HG02610 (cell line): ENCODE measurements around the gene CELF2.

ENCODE experiments used
- ATAC-seq: cut with Tn5 transposase; IDR thresholded peaks from one replicate; pipeline ENCODE4 v1.9.1; 2021; ENCODE audit warnings: mild to moderate bottlenecking, moderate library complexity; ENCODE audit not compliant: unreplicated experiment

The CELF2 gene

DNA sequence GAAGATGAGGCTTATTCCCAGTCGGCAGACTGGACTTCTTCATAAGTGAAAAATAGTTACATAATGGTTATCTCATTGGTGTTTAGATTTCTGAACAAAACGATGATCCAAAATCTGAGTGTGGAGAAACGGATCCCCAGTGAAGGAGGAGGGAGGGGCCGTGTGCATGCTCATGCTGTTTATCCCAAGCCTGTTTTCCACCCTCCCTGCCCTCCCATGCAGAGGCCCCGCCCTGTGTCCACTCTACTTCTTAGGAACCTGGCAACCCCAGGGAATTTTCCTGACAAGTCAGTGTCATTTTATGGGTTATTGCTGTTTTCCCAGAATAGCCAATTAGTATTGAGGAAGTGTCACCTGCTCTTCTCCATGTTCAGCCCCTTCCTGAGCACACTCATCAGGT is 174.0 kb downstream of the CELF2 start:
- ATAC-seq = no peak

DNA sequence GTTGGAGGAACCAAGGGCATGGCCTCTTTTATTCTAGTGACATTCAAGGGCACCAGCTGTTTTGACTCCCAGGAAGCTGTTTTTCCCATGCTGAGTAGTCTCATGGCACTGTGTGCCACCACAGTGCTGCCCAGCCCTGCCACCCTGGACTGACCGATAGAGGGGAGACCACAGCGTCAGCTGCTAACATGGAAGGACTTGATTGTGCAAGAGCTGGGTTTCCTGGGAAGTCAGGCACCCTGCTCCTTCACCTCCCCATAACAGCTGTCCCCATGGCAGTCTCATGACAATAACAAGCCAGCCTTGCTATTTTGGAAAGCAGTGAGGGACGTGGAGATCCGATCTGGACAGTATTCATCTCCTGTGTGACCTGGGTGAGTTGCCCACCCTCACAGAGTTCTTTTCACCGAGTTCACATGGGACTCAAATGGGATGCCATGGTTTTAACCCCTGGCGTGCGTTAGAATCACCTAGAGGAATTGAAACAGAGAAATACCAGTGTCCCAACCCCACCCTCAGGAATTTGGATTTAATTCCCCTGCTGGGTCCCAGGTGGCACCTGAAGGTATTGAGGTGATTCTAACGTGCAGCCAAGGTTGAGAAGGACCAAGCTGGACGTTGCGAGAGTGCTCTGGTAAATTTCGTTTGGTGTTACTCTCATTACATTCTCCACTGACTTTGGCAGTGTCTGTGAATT is 174.8 kb downstream of the CELF2 start:
- no peak for ATAC-seq

DNA sequence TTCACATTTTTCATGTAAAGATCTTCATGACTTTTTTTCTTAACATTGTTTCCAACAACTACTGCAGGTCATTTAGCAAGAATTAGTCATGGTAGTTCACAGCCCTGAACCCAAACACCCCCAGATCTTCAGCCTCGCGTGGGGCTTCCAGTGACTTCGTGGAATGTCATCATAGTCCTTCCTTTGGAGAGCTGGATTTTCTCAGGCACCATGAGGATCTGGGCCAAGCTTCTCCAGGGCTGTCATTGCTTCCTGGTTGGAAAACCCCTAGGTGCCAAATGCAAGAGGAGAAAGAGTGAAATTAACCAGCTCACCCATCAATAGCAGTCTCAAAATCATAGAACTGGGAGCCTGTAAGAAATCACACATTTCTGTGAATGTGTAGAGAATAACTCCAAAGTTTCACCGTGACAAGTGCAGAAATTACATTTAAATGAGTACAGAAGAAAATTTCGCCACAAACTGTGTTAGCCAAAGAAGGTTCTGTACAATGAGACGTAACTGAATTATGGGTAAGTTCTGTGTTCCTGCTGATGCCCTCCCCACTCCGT is 175.4 kb downstream of the CELF2 start:
- no peak for ATAC-seq

DNA sequence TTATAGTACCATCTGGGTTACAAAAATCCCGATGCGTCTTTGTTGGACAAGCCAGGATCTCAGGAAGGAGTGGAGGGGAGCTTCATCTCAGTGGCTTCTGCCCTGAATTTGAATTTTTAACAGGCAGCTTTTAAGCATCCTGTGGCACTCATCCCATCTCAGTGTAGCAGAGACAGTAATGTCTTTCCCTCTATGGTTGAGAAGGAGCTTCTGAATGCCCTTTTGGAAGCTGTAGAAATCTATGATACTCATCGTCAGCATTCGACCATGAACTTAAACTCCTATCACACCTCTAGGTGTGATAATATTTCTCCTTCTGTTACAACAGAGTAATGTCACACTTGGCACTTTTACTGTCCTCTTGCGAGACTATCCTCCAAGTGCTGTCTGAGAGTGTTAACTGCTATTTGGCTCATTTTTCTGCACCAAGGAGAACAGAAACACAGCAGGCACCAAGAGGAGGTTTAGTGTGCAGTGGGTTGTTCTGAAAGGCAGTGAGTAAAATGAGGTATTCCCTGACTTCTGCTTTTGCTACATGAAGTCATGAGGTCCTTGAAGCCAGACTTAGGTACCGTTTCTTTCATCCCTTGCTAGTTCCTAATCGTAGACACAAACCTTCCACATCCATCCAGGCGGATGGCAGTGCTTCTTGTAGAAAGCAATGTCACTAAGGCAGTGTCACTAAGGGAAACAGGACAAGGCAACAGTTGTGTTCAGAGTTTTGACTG is 177.4 kb downstream of the CELF2 start:
- peak; percentile 50 for ATAC-seq

DNA sequence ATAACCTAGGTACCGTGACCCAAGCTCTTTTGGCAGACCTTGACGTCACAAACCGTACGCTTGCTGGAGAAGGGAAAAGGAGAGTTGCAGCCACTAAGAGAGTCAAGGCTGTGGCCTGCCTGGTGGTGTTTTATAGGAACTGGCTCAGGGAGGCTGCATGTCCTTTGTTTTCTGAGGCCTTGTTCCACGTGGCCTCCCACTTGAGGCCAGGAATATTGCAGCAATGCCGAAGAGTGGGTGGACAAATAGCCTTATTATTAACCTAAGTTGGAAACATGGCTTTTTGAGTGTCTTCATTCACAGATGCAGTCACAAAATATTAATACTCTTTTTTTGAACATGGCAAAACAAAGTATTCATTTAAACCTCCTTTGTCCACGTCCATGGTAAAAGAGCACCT is 178.0 kb downstream of the CELF2 start:
- no peak for ATAC-seq

DNA sequence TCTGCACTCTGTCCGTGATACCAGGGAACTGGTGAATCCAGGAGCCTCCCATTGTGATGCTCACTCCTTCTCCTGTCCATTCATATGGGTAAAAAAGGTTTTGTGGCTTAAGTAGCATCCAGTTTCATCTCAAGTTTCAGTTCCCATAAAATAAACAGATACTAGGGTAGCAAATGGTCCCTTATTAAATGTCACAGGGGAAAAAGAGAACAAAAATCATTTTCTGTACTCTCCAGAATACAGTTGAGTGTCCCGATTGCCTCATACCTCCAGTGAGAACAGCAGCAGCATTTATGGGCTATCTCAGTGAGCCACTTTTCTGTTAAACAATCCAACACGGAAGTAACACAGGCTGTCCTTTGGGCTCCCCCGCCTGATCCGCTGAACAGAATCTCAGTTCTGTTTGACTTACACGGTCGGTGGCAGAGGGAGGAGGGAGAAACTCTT is 179.6 kb downstream of the CELF2 start:
- ATAC-seq = peak; percentile 73

DNA sequence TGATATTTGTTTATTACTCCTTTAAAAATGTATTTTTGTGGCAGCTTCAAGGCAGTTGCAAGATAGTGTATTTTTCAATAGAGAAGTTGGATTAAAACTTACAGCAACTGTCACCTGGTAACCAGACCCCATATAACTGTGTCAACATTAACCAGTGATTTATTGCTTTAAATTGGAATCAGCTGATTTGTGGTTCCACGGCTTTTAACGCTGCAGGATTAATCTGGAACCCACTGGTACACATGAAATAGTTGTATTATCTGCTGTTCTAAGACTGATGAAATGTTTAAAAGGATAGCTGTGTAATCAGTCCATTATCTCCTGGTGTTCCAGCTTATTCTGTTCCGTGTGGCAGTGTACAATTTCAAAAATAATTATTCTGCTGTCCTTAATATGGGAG is 180.2 kb downstream of the CELF2 start:
- ATAC-seq = no peak

DNA sequence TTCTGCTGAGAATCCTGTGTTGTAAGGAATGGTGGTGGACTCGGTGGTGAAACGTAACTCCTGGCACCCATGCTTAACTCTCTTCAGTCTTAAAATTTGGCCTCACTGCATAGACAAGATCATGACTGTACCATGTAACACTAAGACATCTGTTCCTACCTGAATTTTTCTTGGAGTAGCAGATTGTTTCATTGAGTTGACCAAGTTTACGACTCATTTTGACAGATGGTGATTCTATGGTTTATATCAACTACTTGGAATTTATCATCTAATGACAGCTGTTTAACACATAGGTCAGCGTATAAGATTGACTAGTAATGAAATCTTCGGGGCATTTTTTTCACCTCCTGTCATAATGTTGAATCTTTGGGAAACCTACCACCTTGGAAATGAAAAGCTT is 184.2 kb downstream of the CELF2 start:
- ATAC-seq = no peak

DNA sequence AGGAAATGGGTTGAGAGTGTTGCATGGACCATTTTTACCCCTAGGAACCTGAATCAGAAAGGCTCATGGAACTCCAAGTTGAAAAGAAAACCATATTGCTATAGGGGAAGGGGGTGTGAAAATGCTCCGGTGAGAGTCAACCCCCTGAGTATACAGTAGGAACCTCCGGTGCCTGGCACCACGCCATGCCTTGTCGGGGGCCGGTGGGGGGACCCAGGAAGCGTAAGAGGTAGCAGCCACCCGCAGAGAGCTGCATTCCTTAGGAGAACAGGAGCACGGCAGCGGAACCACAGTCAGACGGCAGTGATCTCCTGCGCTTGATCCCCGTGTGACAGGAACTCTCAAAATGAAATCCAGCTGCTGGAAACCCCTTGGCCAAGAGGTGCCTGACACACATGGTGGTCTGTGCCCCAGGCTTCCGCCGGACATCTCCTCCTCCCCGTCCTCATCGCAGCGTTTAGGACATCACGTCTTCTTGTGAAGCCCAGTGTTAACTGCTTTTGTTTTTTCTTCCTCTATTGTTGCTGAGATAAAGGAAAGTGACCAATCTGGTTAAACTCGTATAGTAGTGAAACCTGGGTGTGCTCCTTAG is 186.8 kb downstream of the CELF2 start:
- ATAC-seq = no peak

DNA sequence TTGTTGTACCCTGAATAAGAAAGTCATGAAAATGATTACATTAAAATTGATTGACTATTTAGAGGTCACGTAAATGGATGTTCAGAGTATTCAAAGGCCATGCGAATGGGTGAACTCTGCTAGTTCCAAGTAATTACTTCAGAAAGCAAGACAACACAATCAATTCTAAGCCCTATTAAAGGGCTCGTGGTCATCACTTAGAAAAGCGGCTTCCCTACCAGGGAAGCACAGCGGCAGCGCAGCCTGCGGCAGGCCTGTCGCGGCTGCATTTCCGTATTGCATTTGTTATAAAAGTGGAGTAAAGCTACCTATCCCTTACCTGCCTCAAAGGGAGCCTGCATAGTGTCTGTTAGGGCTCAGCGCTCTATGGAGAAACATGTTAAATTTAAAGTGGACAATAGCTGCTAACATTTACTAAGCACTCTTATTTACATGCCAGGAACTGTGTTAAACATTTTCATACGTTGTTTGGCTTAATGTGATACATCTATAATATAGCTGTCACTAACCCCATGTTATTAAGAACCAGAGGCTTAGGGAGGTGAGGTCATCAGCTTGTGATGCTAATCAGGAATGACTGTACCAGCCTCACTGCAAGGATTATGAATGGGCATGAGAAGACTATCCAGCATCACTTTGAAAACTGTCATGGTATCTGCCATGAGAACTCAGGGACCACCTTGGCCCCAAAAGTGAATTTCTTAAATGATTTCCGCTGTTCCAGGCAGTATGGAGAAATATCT is 187.5 kb downstream of the CELF2 start:
- ATAC-seq = peak; percentile 30

DNA sequence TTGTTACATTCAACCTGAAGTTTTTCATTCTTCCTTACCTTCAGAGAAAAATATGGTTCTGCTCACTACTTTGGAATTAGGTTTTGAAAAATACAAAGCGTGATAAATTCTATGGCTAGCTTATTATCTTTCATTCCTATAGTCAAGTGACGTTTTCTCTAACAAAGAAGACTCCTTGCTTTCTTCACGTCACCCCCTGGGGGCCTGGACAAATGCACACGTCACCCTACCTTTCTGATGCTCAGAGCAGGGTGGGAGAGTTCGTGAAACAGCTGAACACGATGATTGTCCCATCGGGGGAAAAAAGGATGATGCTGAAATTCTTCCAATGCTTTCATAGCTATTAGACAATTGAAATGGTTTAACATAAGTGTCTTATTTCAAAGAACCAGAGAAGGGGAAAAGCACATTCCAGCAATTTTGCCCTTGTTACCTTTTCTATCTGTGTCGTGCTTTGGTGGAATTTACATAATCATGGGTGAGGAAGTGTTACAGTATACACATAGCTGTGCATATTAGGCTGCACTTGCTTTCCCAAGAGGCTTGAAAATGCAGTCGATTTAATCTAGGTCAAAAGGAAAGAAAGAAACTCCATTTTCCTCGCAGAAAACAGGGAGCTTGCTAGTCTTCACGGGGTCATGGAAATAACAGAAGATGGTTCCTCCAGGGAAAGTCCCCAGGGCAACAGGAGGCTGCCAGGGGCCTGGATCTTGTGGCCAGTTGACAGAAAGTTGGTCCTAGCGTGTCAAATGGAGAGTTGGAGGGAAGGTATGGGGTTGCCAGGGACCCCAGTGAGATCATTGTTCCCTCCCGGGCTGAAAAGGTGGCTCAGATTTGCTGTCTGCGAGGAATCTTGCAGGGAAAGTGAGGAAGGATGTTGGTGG is 189.2 kb downstream of the CELF2 start:
- ATAC-seq = no peak

DNA sequence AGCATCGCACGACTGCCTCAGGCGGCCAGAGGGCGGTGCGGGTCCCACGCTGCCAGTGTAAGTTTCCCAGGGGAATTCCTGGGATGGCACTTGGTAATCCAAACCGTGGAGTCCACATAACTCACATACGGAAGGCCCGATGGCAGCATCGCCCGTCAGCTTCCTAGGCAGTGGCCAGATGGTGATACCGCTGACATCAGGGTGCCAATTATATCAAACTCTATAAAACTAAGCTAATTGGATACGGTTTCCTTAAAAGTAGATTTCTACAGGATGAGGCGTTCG is 189.8 kb downstream of the CELF2 start:
- ATAC-seq = no peak

DNA sequence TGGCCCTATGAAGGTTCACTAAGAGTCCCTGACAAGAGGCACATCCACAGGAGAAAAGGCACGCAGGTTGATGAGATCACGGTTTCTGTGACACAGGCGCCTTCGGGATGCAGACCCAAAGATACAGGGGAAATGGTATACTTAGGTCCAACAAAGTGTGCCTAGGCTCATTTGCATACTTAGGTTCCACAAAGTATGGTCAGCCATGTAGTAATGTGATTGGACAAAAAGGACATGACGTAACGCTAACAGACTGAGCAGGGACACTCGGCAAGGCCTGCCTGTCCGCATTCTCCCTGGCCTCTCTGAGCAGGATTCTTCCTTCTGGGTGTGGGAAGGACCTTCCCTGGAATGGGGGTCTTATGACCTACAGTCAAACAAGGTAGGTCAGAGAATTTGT is 190.6 kb downstream of the CELF2 start:
- no peak for ATAC-seq

DNA sequence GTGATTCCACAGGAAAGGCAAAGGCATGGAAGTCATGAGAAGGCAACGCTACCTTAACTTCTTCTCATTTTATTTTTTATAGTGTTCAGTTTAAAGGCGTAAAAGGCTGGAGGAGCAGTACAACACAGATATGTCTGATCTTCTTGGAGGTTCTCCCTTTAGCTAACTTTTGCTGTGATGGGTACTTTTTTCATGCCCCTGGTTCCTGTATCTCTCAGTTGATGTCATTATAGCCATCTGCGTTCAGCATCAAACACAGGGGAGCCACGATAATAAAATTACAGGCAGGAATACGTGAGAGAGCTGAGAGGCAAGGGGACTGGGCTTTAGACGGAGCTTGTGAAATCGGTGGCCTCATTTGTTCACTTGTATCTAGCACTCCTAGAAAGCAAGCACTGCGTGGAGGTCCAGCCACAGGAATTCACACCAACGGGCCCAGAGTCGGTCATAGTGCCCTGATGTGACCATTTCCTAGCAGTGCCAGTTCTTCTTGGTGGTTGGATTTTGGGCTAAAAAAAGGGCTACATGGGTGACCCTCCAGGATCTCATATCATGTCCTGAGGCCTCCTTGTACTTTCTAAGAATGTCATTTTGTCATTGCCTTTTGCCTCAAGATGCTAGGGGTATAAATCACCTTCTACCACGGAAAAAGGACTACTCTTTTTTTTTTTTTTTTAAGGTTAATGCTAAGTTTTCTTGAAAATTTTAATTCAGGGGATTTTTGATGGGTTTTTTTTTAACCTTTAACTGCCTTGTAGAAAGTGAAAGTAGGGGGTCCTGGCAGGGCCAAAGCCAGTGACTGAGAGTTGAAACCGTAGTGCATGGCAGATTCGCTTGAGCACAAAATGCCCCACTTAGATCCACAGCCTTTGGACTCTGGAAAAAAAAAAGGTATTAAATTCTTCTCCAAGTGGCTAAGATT is 191.5 kb downstream of the CELF2 start:
- ATAC-seq = peak; percentile 56

DNA sequence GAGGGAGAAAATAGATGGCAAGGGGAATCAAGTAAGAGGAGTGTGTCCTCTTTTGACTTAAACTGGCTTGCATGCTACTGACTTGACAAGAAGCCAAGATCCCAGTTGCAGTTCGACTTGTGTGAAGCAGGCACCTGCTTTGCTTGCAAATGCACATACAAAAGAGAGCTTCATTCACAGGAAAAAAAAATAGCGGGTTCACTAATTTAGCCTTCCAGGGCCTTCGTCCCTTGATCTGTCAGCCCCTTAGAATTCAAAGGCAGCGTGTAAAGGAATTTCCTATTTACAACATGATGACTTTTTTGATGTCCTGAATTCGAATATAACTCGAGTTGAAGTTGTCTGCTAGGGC is 192.1 kb downstream of the CELF2 start:
- ATAC-seq = peak; percentile 23

DNA sequence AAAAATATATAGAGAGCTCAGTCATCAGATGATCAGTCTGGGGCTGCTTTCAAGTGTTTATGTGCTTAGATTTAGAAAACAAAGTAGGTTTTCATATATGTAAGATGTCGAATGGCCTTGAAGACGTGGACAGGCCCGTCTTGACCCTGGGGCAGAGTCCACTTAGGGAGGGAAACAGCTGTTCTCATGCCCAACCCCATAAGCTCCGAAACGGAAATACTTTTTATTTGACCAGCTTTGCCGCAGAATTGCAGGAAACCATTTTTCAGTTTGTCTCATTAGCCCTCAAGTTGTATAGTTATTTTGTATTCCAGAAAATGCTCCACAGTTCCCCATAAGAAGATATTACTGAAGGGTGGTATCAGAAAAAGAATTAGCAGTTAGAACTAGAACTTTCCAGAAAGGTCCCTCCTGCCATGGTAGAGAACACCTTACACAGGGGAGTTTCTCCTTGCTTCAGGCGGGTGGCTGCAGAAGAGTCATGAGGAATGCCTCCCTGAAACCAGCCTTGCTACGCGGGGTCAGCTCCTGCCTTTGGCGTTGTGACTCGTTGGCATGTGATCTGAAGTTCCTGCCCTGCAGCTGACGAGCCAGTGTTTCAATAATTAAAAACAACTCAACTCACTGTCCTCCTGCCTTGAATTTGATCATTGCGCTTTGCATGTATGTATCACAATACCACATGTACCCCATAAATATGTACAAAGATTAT is 192.7 kb downstream of the CELF2 start:
- no peak for ATAC-seq

DNA sequence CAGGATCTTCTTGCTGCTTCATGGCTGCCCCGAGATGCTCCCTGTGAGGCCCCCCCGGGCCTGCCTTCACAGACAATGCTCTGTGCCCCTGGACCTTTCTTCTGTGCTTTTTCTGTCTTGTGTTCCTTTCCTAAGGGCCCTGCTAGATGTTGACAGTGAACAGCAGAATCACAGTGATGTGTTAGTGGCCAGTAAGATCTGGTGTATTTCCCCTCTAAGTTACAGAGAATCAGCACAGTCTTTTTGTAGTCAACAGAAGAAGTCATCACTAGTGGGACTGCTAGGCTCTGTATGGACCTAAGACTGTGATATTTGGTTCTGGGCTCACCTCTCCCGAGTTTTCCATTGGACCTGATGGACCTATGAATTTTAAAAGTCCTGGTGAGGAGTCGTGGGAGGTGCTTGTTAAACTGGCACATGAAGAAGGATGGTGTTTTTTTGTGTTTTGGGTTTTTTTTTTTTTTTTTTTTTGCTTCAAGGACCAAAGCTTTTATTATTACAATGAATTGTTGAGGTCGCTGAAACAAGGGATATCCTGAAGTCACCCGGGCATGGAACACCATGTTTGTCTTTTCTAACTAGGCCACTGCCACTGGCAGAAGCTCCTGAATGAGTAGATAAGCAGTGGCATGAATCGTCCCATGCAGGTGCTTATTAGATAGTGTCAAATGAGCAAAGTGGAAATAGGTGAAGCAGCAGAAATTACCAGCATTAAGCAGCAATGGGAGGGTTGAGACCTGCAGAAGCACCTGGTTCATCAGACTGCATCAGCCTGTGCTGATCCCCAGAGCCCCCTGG is 194.8 kb downstream of the CELF2 start:
- ATAC-seq = no peak

DNA sequence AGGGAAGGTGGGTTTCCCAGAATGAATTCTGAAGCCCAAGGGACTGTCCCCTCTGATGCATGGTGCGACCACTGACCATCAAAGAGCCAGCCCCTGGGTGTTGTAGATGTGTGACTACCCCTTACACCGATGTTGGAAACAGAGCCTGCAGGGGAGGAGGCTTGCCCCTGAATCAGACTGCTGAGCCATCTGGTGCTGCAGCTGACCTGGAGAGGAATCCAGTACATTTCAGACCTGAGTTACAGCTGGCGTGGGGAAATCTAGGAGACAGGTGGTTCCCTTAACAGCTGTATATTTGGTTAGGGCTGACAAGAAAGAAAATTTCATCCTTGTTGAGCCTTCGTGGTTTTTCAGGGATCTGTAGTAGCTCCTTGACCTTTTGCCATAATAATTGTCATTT is 195.5 kb downstream of the CELF2 start:
- no peak for ATAC-seq
